Esophagus squamous epithelium (tissue), 5 donors: Measurements from ENCODE around the gene ZMIZ1. TPM values are rescaled to one million over a fixed set of nuclear protein-coding genes. Genes with fewer than 3 reads are reported as not detected.

Experiments used
- DNase-seq: peaks from one replicate; lab custom pipeline; 2025; lab: John Stamatoyannopoulos, UW
- H3K27ac ChIP-seq, 4 donors: fragments of 200-600 bp; sonication (generic); one replicate each; pipeline ENCODE4 v1.5.1; 2016 to 2019; ENCODE audit warnings: mild to moderate bottlenecking in 1 of 4
- H3K27me3 ChIP-seq, 4 donors: fragments of 200-600 bp; sonication (generic); 1 replicate in 3 of 4; 2 replicates in 1 of 4; pipeline versions ENCODE4 v1.5.1 to v1.6.0; 2017 to 2021; ENCODE audit warnings: antibody characterized with exemption in 1 of 4
- H3K36me3 ChIP-seq, 3 donors: fragments of 200-600 bp; sonication (generic); one replicate each; pipeline ENCODE4 v1.5.1; 2016 to 2019
- H3K4me1 ChIP-seq, 3 donors: fragments of 200-600 bp; sonication (generic); one replicate each; pipeline ENCODE4 v1.5.1; 2017 to 2019
- H3K4me3 ChIP-seq, 4 donors: fragments of 200-600 bp; sonication (generic); 1 replicate in 3 of 4; 2 replicates in 1 of 4; pipeline ENCODE4 v1.5.1; 2016 to 2019; ENCODE audit warnings: mild to moderate bottlenecking in 2 of 4, moderate library complexity in 1 of 4
- H3K9me3 ChIP-seq, 3 donors: fragments of 200-600 bp; sonication (generic); one replicate each; pipeline ENCODE4 v1.5.1; 2016 to 2019
- CTCF ChIP-seq, 6 experiments: fragments of 450-650 bp in 4 of 6; fragments of 200-600 bp in 2 of 6; sonication (generic) in 2 of 6; IDR thresholded peaks; one replicate each; pipeline ENCODE4 v1.5.1; 2016 to 2019; ENCODE audit warnings: antibody characterized with exemption in 6 of 6, mild to moderate bottlenecking in 4 of 6, moderate library complexity in 4 of 6
- POLR2A ChIP-seq, 4 donors: fragments of 450-650 bp; IDR thresholded peaks; one replicate each; pipeline ENCODE4 v1.6.1; 2017; ENCODE audit warnings: antibody characterized with exemption in 4 of 4, mild to moderate bottlenecking in 4 of 4, moderate library complexity in 3 of 4
- WGBS, 2 donors: methylation state at CpG; one replicate each; pipeline ENCODE4 v1.1.5; 2018; 5-methylcytosine and 5-hydroxymethylcytosine counted together
- intact Hi-C: fragments of 100-400 bp; cut with DNase I; formaldehyde crosslinking; loops from one replicate; pipeline ENCODE4 v1.15.0; 2022
- total RNA-seq, 4 donors: library from RNA; depleted of rRNA; stranded (reverse); fragments of >200 nt; gene quantifications; one replicate each; pipeline ENCODE4 v1.1.0, GENCODE V29; 2016
- donor health status: DM: yes; HTN: yes; CAD: no.

ZMIZ1 gene
- total RNA-seq, 4 donors from 2014 or later = 28.2 to 79.5 (median 40.4) TPM

GRCh38 chr10:79306644-79307220, 238.0 kb downstream of the ZMIZ1 start:
- Histone ChIP-seq H3K4me1 (no peaks in the 10 kb centered on the region), H3K9me3 (no peaks in the 10 kb centered on the region), H3K27me3 (no peaks in the 10 kb centered on the region), H3K36me3 (peaks cover 48 to 100% (median 74%) of the 10 kb centered on the region in 3 donors), H3K27ac (no peak overlapping the region), H3K4me3 (no peak overlapping the region)
- DNase-seq = no peak
- intact Hi-C loops = no loop called here
- 100% methylated on average over 5 of the region's 8 CpGs; no CpG with 5 or more reads in 1 of the 2 donors for WGBS, 2 donors
- TF ChIP-seq CTCF (IDR thresholded peaks at IDR 0.05) = no peak
- TF ChIP-seq POLR2A (IDR thresholded peaks at IDR 0.05) = no peak

- Histone ChIP-seq H3K4me1 (no peaks in the 10 kb centered on the region), H3K36me3 (peaks cover 50 to 100% (median 80%) of the 10 kb centered on the region in 3 donors), H3K27me3 (no peaks in the 10 kb centered on the region), H3K27ac (no peak overlapping the region), H3K9me3 (no peaks in the 10 kb centered on the region), H3K4me3 (no peak overlapping the region)
- whole genome bisulfite sequencing, 2 donors = 70 to 71% methylated on average over 5 to 6 of the region's 7 CpGs
- intact Hi-C loops = no loop called here
- no peak for DNase-seq
- no peak for TF ChIP-seq POLR2A (IDR thresholded peaks at IDR 0.05)
Measured at GRCh38 chr10:79308016-79308415, 239.2 kb downstream of the ZMIZ1 start.

GRCh38 chr10:79308969-79309665, 240.4 kb downstream of the ZMIZ1 start:
- no peaks in the 10 kb centered on the region for H3K4me1 ChIP-seq
- TF ChIP-seq POLR2A (IDR thresholded peaks at IDR 0.05) (no peak), CTCF (IDR thresholded peaks at IDR 0.05) (no peak)
- DNase-seq = no peak
- intact Hi-C loops = no loop called here
- 57 to 75% methylated on average over 8 to 9 of the region's 14 CpGs for WGBS, 2 donors
- H3K9me3 ChIP-seq = no peaks in the 10 kb centered on the region
- no peaks in the 10 kb centered on the region for H3K27me3 ChIP-seq
- no peak overlapping the region for H3K4me3 ChIP-seq
- no peak overlapping the region for H3K27ac ChIP-seq
- peaks cover 43 to 100% (median 74%) of the 10 kb centered on the region in 3 donors for H3K36me3 ChIP-seq

GRCh38 chr10:79310200-79310865, 241.6 kb downstream of the ZMIZ1 start:
- WGBS, 2 donors = 88% methylated on average over 19 of the region's 29 CpGs; no CpG with 5 or more reads in 1 of the 2 donors
- H3K36me3 ChIP-seq = peaks cover 32 to 100% (median 62%) of the 10 kb centered on the region in 3 donors
- TF ChIP-seq CTCF (IDR thresholded peaks at IDR 0.05) (no peak), POLR2A (IDR thresholded peaks at IDR 0.05) (no peak)

GRCh38 chr10:79310911-79311573, 242.3 kb downstream of the ZMIZ1 start:
- Histone ChIP-seq H3K9me3 (no peaks in the 10 kb centered on the region), H3K36me3 (peaks cover 24 to 99% (median 55%) of the 10 kb centered on the region in 3 donors), H3K27me3 (no peaks in the 10 kb centered on the region), H3K27ac (peak overlapping the region in 2 of 4 donors; percentile 13 to 50), H3K4me1 (no peaks in the 10 kb centered on the region), H3K4me3 (no peak overlapping the region)
- TF ChIP-seq POLR2A (IDR thresholded peaks at IDR 0.05) = no peak
- no peak for TF ChIP-seq CTCF (IDR thresholded peaks at IDR 0.05)
- intact Hi-C loops = no loop called here
- 17 to 76% methylated on average over 2 to 8 of the region's 26 CpGs for WGBS, 2 donors
- no peak for DNase-seq

More at GRCh38 chr10:79310200-79310865, 241.6 kb downstream of the ZMIZ1 start:
- Histone ChIP-seq H3K27me3 (no peaks in the 10 kb centered on the region), H3K4me3 (no peak overlapping the region), H3K27ac (peak overlapping the region in 1 of 4 donors; percentile 3), H3K4me1 (no peaks in the 10 kb centered on the region), H3K9me3 (no peaks in the 10 kb centered on the region)
- no peak for DNase-seq
- intact Hi-C loops = no loop called here
